Neural cell (in vitro differentiated cells): ENCODE measurements around the gene LARGE1.

Experiments used
- EP300 ChIP-seq: fragments of 450-650 bp; conservative IDR thresholded peaks from 2 replicates; pipeline ENCODE4 v1.6.1; 2014; ENCODE audit warnings: antibody characterized with exemption, mild to moderate bottlenecking, moderate library complexity; ENCODE audit not compliant: poor library complexity, severe bottlenecking
- EZH2 ChIP-seq: fragments of 200-600, 300-800 bp; shearing (Covaris generic), sonication (generic); IDR thresholded peaks from 2 replicates; pipeline ENCODE4 v1.6.1; 2014; ENCODE audit warnings: antibody characterized with exemption, low read length, borderline replicate concordance, mild to moderate bottlenecking; ENCODE audit not compliant: insufficient read depth, poor library complexity, severe bottlenecking
- POLR2AphosphoS5 ChIP-seq: IDR thresholded peaks from 2 replicates; pipeline ENCODE4 v1.6.1; 2012
- RAD21 ChIP-seq: fragments of 450-650 bp; conservative IDR thresholded peaks from 2 replicates; pipeline ENCODE4 v1.6.1; 2014; ENCODE audit warnings: antibody characterized with exemption, mild to moderate bottlenecking, moderate library complexity
- TF ChIP-seq, protein P1 (sequence below): fragments of 450-650 bp; IDR thresholded peaks from 2 replicates; pipeline ENCODE4 v1.5.1; 2014; ENCODE audit warnings: antibody characterized with exemption, mild to moderate bottlenecking, moderate library complexity; ENCODE audit not compliant: poor library complexity, severe bottlenecking

DNA sequence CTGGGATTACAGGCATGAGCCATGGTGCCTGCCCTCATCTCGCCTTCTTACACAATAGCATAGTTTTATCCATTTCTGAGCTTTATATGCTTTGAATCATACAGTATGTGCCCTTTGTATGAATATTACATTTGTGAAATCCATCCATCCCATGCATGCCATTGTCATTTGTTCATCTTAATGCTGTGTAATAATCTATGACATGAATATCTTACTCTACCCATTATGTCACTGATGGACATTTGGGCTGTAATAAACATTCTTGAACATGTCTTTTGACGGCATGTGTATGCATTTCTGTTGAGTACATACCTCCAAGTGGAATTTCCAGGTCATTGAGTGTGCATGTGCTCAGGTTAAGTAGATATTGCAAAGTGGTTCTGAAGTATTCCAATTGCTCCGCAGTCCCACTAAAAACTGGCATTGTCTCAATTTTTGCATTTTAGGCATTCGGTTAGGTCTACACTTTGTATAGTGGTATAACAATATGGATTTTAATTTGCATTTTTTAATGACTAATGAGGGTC is 522.8 kb downstream of the LARGE1 start:
- TF ChIP-seq RAD21 (no peak), EZH2 (no peak), POLR2AphosphoS5 (no peak), EP300 (no peak)
- TF ChIP-seq, protein P1, sequence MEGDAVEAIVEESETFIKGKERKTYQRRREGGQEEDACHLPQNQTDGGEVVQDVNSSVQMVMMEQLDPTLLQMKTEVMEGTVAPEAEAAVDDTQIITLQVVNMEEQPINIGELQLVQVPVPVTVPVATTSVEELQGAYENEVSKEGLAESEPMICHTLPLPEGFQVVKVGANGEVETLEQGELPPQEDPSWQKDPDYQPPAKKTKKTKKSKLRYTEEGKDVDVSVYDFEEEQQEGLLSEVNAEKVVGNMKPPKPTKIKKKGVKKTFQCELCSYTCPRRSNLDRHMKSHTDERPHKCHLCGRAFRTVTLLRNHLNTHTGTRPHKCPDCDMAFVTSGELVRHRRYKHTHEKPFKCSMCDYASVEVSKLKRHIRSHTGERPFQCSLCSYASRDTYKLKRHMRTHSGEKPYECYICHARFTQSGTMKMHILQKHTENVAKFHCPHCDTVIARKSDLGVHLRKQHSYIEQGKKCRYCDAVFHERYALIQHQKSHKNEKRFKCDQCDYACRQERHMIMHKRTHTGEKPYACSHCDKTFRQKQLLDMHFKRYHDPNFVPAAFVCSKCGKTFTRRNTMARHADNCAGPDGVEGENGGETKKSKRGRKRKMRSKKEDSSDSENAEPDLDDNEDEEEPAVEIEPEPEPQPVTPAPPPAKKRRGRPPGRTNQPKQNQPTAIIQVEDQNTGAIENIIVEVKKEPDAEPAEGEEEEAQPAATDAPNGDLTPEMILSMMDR, result no peak
